Parathyroid adenoma (tissue), 2 donors: ENCODE measurements around the gene PTS.

Source experiments
- H2AFZ ChIP-seq: fragments of 300-600 bp; sonication (generic); one replicate; pipeline ENCODE4 v1.7.0; 2017; ENCODE audit warnings: antibody characterized with exemption, mild to moderate bottlenecking
- H3K27ac ChIP-seq: fragments of 300-600 bp; sonication (generic); one replicate; pipeline ENCODE4 v1.7.0; 2017
- H3K27me3 ChIP-seq: fragments of 300-600 bp; sonication (generic); one replicate; pipeline ENCODE4 v1.7.0; 2017; ENCODE audit warnings: low read length; ENCODE audit not compliant: control insufficient read depth, insufficient read depth
- H3K36me3 ChIP-seq: fragments of 300-600 bp; sonication (generic); one replicate; pipeline ENCODE4 v1.7.0; 2017; ENCODE audit warnings: low read length; ENCODE audit not compliant: control insufficient read depth, insufficient read depth
- H3K4me1 ChIP-seq: fragments of 300-600 bp; sonication (generic); one replicate; pipeline ENCODE4 v1.7.0; 2017; ENCODE audit warnings: control low read depth
- H3K4me2 ChIP-seq: fragments of 300-600 bp; sonication (generic); one replicate; pipeline ENCODE4 v1.7.0; 2017; ENCODE audit warnings: low read length
- H3K4me3 ChIP-seq: fragments of 300-600 bp; sonication (generic); one replicate; pipeline ENCODE4 v1.7.0; 2017; ENCODE audit warnings: low read depth, low read length
- H3K79me2 ChIP-seq: fragments of 300-600 bp; sonication (generic); one replicate; pipeline ENCODE4 v1.7.0; 2017; ENCODE audit warnings: control low read depth
- H3K9ac ChIP-seq: fragments of 300-600 bp; sonication (generic); one replicate; pipeline ENCODE4 v1.7.0; 2017; ENCODE audit warnings: mild to moderate bottlenecking
- H3K9me3 ChIP-seq: fragments of 300-600 bp; sonication (generic); one replicate; pipeline ENCODE4 v1.7.0; 2017; ENCODE audit warnings: low read length; ENCODE audit not compliant: control insufficient read depth
- TF ChIP-seq, protein P1 (sequence below): fragments of 300-600 bp; sonication (generic); IDR thresholded peaks from one replicate; pipeline ENCODE4 v1.7.0; 2017; ENCODE audit warnings: antibody characterized with exemption, mild to moderate bottlenecking
- donor health status: primary hyperparathyroidism.

Gene PTS

DNA sequence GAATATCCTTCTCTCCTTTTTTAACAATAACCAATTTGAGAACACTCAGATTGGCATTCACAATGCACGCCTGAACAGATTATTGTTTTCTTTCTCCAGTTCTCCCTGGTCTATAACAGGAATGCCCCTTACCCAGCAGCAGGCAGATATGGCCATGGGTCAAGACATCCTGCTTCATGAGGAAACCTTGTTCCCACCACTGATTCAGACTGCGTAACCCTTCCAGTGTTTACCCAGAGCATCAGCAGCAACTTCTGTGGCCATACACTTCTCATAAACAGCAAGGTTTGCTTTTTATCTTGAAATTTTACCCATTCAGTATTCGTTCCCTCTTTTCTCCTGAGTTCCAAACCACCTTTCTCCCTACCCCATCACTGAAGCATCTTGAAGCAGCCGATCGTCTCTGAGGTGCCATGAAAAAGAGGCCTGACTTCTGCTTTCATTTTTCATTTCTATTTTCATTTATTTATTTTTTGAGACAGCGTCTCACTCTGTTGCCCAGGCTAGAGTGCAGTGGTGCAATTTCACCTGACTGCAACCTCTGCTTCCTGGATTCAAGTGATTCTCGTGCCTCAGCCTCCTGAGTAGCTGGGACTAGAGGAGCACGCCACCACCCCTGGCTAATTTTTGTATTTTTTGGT, 9.6 kb downstream of the PTS start:
- Histone ChIP-seq H3K4me1 (no peaks in the 10 kb centered on the region), H3K79me2 (no peaks in the 10 kb centered on the region), H3K9me3 (no peaks in the 10 kb centered on the region), H2AFZ (no peak overlapping the region), H3K9ac (no peak overlapping the region), H3K27me3 (no peaks in the 10 kb centered on the region), H3K27ac (no peak overlapping the region), H3K4me2 (no peak overlapping the region), H3K4me3 (no peak overlapping the region), H3K36me3 (no peaks in the 10 kb centered on the region)
- TF ChIP-seq, protein P1, sequence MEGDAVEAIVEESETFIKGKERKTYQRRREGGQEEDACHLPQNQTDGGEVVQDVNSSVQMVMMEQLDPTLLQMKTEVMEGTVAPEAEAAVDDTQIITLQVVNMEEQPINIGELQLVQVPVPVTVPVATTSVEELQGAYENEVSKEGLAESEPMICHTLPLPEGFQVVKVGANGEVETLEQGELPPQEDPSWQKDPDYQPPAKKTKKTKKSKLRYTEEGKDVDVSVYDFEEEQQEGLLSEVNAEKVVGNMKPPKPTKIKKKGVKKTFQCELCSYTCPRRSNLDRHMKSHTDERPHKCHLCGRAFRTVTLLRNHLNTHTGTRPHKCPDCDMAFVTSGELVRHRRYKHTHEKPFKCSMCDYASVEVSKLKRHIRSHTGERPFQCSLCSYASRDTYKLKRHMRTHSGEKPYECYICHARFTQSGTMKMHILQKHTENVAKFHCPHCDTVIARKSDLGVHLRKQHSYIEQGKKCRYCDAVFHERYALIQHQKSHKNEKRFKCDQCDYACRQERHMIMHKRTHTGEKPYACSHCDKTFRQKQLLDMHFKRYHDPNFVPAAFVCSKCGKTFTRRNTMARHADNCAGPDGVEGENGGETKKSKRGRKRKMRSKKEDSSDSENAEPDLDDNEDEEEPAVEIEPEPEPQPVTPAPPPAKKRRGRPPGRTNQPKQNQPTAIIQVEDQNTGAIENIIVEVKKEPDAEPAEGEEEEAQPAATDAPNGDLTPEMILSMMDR, result no peak

DNA sequence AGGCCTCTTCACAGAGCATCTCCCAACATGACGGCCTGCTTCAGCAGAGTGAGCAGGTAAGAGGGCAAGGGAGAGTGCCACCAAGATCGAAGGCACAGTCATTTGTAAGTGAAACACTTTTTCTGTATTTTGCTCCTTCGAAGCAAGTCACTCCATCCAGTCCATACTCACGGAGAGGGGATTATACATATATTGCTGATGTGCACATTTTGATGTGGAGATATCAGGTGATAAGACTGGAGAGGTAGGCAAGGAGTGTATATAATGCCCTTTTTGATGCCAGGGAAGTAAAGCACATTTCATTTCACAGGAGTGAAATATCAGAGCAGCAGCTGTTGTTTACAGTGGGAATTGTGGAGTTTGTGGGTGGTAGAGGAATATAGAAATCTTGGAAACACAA, 11.2 kb downstream of the PTS start:
- no peaks in the 10 kb centered on the region for H3K27me3 ChIP-seq
- no peak overlapping the region for H3K4me3 ChIP-seq
- no peaks in the 10 kb centered on the region for H3K9me3 ChIP-seq
- TF ChIP-seq, protein P1, result no peak
- H3K4me1 ChIP-seq, result no peaks in the 10 kb centered on the region
- no peak overlapping the region for H2AFZ ChIP-seq
- no peak overlapping the region for H3K27ac ChIP-seq
- H3K4me2 ChIP-seq, result no peak overlapping the region
- H3K9ac ChIP-seq, result no peak overlapping the region
- H3K79me2 ChIP-seq, result no peaks in the 10 kb centered on the region
- H3K36me3 ChIP-seq, result no peaks in the 10 kb centered on the region

DNA sequence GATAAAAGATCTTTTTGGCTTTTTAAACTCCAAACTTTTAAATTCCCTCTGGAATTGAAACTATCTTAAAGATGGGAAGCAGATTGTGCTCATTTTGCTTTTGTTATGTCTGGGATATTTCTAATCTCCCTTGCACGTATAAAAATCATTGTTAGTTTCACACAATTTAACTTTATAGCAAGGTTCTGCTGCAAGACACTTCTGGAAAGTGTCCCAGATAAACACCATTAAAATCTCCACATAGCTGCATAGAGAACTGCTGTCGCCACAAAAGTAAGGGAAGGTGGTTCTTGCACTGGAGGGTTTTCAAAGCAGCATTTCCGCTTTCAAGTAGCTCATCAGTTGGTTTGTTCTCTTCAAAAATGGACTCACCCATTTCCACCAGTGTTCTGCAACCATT, 11.8 kb downstream of the PTS start:
- TF ChIP-seq, protein P1, result no peak
- H3K4me1 ChIP-seq, result no peaks in the 10 kb centered on the region
- no peaks in the 10 kb centered on the region for H3K9me3 ChIP-seq
- no peak overlapping the region for H3K27ac ChIP-seq
- H3K79me2 ChIP-seq, result no peaks in the 10 kb centered on the region
- H3K36me3 ChIP-seq, result no peaks in the 10 kb centered on the region
- H3K4me3 ChIP-seq, result no peak overlapping the region
- no peak overlapping the region for H3K4me2 ChIP-seq
- no peaks in the 10 kb centered on the region for H3K27me3 ChIP-seq
- H3K9ac ChIP-seq, result no peak overlapping the region
- H2AFZ ChIP-seq, result no peak overlapping the region

DNA sequence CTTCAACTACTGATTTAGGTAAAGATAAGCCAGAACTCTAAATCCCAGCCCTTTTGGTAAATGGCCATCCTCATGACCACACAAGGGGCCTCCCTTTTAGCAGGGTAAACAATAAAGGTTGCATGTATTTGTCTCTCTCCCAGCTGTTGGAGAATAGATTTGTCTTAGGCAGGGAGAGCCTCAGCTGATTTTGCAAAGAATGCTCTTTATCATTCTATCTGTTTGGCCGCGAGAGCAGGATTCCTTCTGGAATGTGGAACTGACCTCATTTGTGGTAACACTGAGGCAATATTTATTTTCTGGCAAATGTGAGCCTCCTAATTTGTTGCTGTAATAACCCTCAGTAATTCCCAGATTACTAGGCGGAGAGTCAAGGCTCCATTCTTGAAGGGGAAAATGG, 15.3 kb downstream of the PTS start:
- H3K27ac ChIP-seq, result no peak overlapping the region
- no peak overlapping the region for H3K9ac ChIP-seq
- H2AFZ ChIP-seq, result no peak overlapping the region
- TF ChIP-seq, protein P1, result no peak
- no peak overlapping the region for H3K4me2 ChIP-seq
- H3K79me2 ChIP-seq, result no peaks in the 10 kb centered on the region
- no peaks in the 10 kb centered on the region for H3K4me1 ChIP-seq
- no peaks in the 10 kb centered on the region for H3K36me3 ChIP-seq
- no peak overlapping the region for H3K4me3 ChIP-seq
- no peaks in the 10 kb centered on the region for H3K9me3 ChIP-seq
- no peaks in the 10 kb centered on the region for H3K27me3 ChIP-seq

DNA sequence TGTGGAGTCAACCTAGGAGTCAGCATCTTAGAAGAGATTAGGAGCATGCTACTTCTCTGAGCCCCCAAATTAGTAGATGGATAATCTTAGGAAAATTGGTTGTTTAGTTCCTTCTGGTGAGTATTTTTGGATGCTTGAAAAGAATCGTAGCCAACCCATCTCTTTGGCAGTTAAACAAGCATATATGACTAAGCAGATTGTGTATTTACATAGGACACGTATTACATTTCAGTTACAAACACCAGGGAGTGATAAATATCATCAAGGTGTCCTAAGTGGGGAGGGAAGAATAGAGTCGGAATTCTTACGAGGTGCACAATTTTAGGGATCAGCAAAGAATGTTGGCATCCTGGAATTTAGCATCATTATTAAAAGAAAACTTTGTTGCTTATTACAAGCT, 21.0 kb downstream of the PTS start:
- no peaks in the 10 kb centered on the region for H3K9me3 ChIP-seq
- no peak overlapping the region for H3K9ac ChIP-seq
- no peak overlapping the region for H3K27ac ChIP-seq
- H3K27me3 ChIP-seq, result no peaks in the 10 kb centered on the region
- H3K4me3 ChIP-seq, result no peak overlapping the region
- no peaks in the 10 kb centered on the region for H3K4me1 ChIP-seq
- no peaks in the 10 kb centered on the region for H3K79me2 ChIP-seq
- H2AFZ ChIP-seq, result no peak overlapping the region
- no peaks in the 10 kb centered on the region for H3K36me3 ChIP-seq
- TF ChIP-seq, protein P1, result no peak
- no peak overlapping the region for H3K4me2 ChIP-seq
